K562 (cell line): ENCODE results near the gene DMXL1. TPM values are rescaled to one million over a fixed set of nuclear protein-coding genes. Genes with fewer than 3 reads are reported as not detected.

ENCODE experiments used
- GATAD2A ChIP-seq: fragments of 450-650 bp; IDR thresholded peaks from 2 replicates; pipeline ENCODE4 v1.6.1; 2017
- NCOR1 ChIP-seq: fragments of 450-650 bp; IDR thresholded peaks from 2 replicates; pipeline ENCODE4 v1.6.1; 2016; ENCODE audit warnings: mild to moderate bottlenecking, moderate library complexity
- PHF8 ChIP-seq: fragments of 200-600 bp; sonication (generic); IDR thresholded peaks from 2 replicates; pipeline ENCODE4 v1.6.1; 2012; ENCODE audit warnings: mixed run types, mild to moderate bottlenecking, inconsistent platforms, low read length, moderate library complexity, borderline replicate concordance
- SREBF1 ChIP-seq: fragments of 150-350 bp; IDR thresholded peaks from 2 replicates; pipeline ENCODE4 v1.6.1; 2014; ENCODE audit warnings: antibody characterized with exemption, low read depth, low read length, borderline replicate concordance
- WHSC1 ChIP-seq: IDR thresholded peaks from one replicate; pipeline ENCODE4 v1.6.1; 2012; ENCODE audit warnings: low read length, control low read depth, inconsistent platforms
- ZNF133 ChIP-seq: fragments of 250-450 bp; sonication (Bioruptor Pico); IDR thresholded peaks from 2 replicates; pipeline ENCODE4 v1.4.0; 2020; ENCODE audit warnings: mild to moderate bottlenecking
- ZNF589 ChIP-seq: fragments of 200-800 bp; sonication (Bioruptor generic); IDR thresholded peaks from 2 replicates; pipeline ENCODE4 v1.6.1; 2016; ENCODE audit warnings: low read depth, missing genetic modification characterization, missing compliant biosample characterization
- ZNF695 ChIP-seq: fragments of 450-650 bp; formaldehyde crosslinking; IDR thresholded peaks from 2 replicates; pipeline ENCODE4 v1.4.0; 2020; ENCODE audit warnings: mild to moderate bottlenecking, moderate library complexity
- ZNF696 ChIP-seq: fragments of 250-450 bp; sonication (Bioruptor Pico); conservative IDR thresholded peaks from 2 replicates; pipeline ENCODE4 v1.4.0; 2020; ENCODE audit warnings: mild to moderate bottlenecking, moderate library complexity
- ZNF707 ChIP-seq: fragments of 250-450 bp; sonication (Bioruptor Pico); conservative IDR thresholded peaks from 2 replicates; pipeline ENCODE4 v1.8.0; 2022; ENCODE audit warnings: inconsistent platforms, mild to moderate bottlenecking, moderate library complexity
- ZSCAN32 ChIP-seq: fragments of 450-650 bp; formaldehyde crosslinking; IDR thresholded peaks from 2 replicates; pipeline ENCODE4 v1.4.0; 2020; ENCODE audit warnings: mild to moderate bottlenecking, moderate library complexity
- polyA plus RNA-seq, 8 experiments: library from polyadenylated mRNA; depleted of rRNA in 4 of 8; stranded (reverse) in 5 of 8; unstranded in 3 of 8; fragments of >200 nt; fragmentation: Nextera tagmentation in 2 of 8; fragmentation: Illumina TruSeq in 1 of 8; extraction: Ambion mirVana in 2 of 8; extraction: Trizol in 1 of 8; gene quantifications; 2 replicates each; pipeline versions ENCODE4 v1.2.1 to v1.2.3, GENCODE V29; 2011 to 2014; ENCODE audit warnings: inconsistent platforms in 1 of 8, missing spikeins in 1 of 8
- total RNA-seq, 7 experiments: library from RNA; depleted of rRNA in 6 of 7; stranded (reverse); fragments of >200 nt in 6 of 7; fragmentation: Illumina TruSeq in 2 of 7; extraction: Trizol in 2 of 7; gene quantifications; 2 replicates each; pipeline versions ENCODE4 v1.2.1 to v1.2.3, GENCODE V29; 2011 to 2021; ENCODE audit warnings: low replicate concordance in 1 of 7
- TF ChIP-seq, protein P1 (sequence below): fragments of 450-650 bp; IDR thresholded peaks from 2 replicates; pipeline ENCODE4 v1.6.1; 2016; ENCODE audit warnings: antibody characterized with exemption
- TF ChIP-seq, protein P2 (sequence below), 3 experiments: fragments of 200-800 bp in 1 of 3; sonication (Bioruptor generic) in 1 of 3; sonication (generic) in 1 of 3; formaldehyde crosslinking in 1 of 3; IDR thresholded peaks; 2 replicates each; pipeline versions ENCODE4 v1.6.1 to v1.8.0; 2016 to 2022; ENCODE audit warnings: mild to moderate bottlenecking in 2 of 3, missing compliant biosample characterization in 2 of 3, missing genetic modification characterization in 2 of 3, missing genetic modification reagents in 1 of 3
- TF ChIP-seq, protein P3 (sequence below): IDR thresholded peaks from 2 replicates; pipeline ENCODE4 v1.6.1; 2016; ENCODE audit warnings: missing genetic modification characterization, missing compliant biosample characterization
- TF ChIP-seq, protein P4 (sequence below): fragments of 450-650 bp; IDR thresholded peaks from 2 replicates; pipeline ENCODE4 v1.6.1; 2017; ENCODE audit warnings: antibody characterized with exemption, mild to moderate bottlenecking
- TF ChIP-seq, protein P5 (sequence below): fragments of 450-650 bp; IDR thresholded peaks from 2 replicates; pipeline ENCODE4 v1.6.1; 2017; ENCODE audit warnings: antibody characterized with exemption

Gene DMXL1
- total and polyA plus RNA-seq, 9 of the 15 experiments (the other 6 are each of a cell fraction or from before 2014, with no cell fraction given) = 8.3 to 40.3 (median 30.6) TPM

DNA sequence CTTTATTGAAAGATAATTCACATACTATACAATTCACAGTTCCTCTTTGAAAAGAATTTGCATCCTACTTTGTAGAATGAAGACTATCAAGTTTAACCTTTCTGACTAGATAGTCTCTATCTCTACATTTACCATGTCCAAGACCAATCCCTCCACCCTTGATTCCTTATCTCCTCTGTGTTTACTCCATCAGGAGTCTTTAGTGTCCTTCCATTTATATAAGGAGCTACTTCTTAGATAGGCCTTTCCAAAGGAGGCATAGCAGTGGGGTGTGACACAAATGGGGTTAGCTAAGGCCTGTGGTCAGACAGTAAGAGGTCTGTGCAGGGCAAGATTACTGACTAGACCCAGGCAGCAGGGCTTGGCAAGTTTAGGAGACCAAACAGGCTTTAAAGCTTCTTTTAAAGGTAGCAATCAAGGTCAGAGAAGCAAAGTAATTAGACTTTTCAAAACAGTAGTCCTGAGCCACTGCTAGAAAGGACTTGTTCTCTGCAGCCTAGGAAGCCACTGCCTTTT is 11.1 kb upstream of the DMXL1 start (continued):
- TF ChIP-seq, protein P1, sequence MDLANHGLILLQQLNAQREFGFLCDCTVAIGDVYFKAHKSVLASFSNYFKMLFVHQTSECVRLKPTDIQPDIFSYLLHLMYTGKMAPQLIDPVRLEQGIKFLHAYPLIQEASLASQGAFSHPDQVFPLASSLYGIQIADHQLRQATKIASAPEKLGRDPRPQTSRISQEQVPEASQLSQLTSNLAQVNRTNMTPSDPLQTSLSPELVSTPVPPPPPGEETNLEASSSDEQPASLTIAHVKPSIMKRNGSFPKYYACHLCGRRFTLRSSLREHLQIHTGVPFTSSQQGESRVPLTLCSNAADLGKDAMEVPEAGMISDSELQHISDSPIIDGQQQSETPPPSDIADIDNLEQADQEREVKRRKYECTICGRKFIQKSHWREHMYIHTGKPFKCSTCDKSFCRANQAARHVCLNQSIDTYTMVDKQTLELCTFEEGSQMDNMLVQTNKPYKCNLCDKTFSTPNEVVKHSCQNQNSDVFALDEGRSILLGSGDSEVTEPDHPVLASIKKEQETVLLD = no peak
- TF ChIP-seq NCOR1 = peak; percentile 86
- no peak for TF ChIP-seq ZNF589
- no peak for TF ChIP-seq ZNF707
- no peak for TF ChIP-seq GATAD2A
- TF ChIP-seq, protein P2, sequence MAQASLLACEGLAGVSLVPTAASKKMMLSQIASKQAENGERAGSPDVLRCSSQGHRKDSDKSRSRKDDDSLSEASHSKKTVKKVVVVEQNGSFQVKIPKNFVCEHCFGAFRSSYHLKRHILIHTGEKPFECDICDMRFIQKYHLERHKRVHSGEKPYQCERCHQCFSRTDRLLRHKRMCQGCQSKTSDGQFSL (CRISPR knock-in tag; IDR thresholded peaks at IDR 0.05) = no peak
- TF ChIP-seq, protein P2 (tag; IDR thresholded peaks at IDR 0.05) = no peak
- TF ChIP-seq, protein P3, sequence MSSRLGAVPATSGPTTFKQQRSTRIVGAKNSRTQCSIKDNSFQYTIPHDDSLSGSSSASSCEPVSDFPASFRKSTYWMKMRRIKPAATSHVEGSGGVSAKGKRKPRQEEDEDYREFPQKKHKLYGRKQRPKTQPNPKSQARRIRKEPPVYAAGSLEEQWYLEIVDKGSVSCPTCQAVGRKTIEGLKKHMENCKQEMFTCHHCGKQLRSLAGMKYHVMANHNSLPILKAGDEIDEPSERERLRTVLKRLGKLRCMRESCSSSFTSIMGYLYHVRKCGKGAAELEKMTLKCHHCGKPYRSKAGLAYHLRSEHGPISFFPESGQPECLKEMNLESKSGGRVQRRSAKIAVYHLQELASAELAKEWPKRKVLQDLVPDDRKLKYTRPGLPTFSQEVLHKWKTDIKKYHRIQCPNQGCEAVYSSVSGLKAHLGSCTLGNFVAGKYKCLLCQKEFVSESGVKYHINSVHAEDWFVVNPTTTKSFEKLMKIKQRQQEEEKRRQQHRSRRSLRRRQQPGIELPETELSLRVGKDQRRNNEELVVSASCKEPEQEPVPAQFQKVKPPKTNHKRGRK (tag) = no peak
- no peak for TF ChIP-seq ZNF133 (CRISPR knock-in tag)
- TF ChIP-seq ZNF696 = no peak
- no peak for TF ChIP-seq SREBF1
- TF ChIP-seq ZNF695 (CRISPR knock-in tag) = no peak
- no peak for TF ChIP-seq PHF8
- TF ChIP-seq, protein P4, sequence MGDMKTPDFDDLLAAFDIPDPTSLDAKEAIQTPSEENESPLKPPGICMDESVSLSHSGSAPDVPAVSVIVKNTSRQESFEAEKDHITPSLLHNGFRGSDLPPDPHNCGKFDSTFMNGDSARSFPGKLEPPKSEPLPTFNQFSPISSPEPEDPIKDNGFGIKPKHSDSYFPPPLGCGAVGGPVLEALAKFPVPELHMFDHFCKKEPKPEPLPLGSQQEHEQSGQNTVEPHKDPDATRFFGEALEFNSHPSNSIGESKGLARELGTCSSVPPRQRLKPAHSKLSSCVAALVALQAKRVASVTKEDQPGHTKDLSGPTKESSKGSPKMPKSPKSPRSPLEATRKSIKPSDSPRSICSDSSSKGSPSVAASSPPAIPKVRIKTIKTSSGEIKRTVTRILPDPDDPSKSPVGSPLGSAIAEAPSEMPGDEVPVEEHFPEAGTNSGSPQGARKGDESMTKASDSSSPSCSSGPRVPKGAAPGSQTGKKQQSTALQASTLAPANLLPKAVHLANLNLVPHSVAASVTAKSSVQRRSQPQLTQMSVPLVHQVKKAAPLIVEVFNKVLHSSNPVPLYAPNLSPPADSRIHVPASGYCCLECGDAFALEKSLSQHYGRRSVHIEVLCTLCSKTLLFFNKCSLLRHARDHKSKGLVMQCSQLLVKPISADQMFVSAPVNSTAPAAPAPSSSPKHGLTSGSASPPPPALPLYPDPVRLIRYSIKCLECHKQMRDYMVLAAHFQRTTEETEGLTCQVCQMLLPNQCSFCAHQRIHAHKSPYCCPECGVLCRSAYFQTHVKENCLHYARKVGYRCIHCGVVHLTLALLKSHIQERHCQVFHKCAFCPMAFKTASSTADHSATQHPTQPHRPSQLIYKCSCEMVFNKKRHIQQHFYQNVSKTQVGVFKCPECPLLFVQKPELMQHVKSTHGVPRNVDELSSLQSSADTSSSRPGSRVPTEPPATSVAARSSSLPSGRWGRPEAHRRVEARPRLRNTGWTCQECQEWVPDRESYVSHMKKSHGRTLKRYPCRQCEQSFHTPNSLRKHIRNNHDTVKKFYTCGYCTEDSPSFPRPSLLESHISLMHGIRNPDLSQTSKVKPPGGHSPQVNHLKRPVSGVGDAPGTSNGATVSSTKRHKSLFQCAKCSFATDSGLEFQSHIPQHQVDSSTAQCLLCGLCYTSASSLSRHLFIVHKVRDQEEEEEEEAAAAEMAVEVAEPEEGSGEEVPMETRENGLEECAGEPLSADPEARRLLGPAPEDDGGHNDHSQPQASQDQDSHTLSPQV = no peak
- TF ChIP-seq ZSCAN32 = no peak
- TF ChIP-seq, protein P5, sequence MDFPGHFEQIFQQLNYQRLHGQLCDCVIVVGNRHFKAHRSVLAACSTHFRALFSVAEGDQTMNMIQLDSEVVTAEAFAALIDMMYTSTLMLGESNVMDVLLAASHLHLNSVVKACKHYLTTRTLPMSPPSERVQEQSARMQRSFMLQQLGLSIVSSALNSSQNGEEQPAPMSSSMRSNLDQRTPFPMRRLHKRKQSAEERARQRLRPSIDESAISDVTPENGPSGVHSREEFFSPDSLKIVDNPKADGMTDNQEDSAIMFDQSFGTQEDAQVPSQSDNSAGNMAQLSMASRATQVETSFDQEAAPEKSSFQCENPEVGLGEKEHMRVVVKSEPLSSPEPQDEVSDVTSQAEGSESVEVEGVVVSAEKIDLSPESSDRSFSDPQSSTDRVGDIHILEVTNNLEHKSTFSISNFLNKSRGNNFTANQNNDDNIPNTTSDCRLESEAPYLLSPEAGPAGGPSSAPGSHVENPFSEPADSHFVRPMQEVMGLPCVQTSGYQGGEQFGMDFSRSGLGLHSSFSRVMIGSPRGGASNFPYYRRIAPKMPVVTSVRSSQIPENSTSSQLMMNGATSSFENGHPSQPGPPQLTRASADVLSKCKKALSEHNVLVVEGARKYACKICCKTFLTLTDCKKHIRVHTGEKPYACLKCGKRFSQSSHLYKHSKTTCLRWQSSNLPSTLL = no peak
- no peak for TF ChIP-seq WHSC1
